NK-92 (cell line): ENCODE measurements around the gene RAB8B.
"Not testable (repeated sequence)": the region's sequence is repeated elsewhere in the genome, so short reads cannot be mapped to it uniquely, and the experiment has no call there.

Source experiments
- DNase-seq: peaks from one replicate; lab custom pipeline; 2025; ENCODE audit not compliant: unreplicated experiment; lab: John Stamatoyannopoulos, UW

The RAB8B gene

DNA sequence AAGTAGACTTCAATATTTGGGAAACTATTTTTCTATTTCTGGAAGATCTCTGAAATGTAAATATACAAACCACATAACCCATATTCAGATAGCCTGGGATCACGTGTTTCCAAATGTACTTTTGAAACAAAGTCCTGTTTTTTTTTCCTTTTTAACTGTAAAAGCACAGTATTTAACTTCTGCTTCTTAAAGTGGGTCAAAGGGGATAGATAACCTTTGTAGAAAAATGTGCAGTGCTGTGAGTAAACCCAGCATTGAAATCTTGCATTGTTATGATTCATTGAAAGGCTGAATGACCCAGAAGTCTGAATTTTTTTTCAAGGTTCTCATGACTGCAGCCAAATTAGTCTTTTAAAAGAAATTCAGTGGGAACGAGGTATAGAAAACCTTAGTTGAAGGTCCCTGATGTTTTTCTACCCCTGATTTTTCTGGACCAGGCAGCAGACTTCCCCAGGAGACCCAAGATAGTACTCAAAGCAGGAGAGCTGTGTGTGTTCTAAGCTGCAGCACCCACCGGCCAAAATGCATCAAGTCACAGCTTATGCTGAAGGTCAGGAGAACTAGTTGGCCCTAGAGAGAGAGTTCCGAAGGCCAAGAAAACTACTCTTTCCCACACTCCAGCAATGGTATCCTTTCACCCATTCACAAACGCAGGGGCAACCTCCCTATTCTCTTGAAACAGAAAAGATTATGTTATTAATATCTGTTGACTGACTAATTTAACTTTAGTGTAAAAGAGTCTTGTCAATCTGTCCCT, 44.4 kb downstream of the RAB8B start:
- no peak for DNase-seq

DNA sequence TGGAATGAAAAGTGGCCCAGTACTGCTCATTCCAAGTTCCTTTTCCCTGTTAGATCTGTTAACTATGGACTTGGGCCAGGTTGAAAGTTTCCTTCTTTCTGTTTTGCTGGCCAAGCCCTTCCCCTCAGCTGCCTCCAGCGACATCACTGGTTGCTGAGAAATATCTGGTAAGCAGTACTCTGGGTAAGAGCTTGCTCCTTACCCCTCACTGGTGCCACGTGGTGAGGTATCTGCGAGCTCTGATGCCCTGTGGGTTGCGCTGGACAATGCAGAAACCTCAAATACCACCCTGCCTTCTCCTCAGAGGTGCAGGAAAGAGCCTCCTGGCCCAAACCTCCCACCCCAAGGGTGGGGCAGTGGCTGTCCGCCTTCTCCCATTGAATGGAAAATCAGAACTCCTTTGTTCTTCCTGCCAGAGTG, 45.1 kb downstream of the RAB8B start:
- no peak for DNase-seq

DNA sequence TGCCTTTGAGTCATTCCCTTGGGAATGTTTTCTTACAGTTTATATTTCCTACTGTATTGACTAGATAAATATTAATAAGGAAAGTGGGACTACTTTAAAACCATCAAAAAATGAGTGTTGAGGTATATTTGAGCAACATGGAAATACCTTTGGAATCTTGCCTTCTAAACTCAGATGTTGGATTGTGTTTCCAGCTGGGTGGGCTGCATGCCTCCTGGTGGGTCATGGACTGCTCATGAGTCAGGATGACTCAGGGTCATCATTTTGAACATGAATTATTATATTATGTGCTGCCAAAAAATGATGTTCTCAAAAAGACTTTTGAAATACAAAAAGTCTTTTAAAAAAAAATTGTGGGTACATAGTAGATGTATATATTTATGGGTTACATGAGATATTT, 46.9 kb downstream of the RAB8B start:
- no peak for DNase-seq

DNA sequence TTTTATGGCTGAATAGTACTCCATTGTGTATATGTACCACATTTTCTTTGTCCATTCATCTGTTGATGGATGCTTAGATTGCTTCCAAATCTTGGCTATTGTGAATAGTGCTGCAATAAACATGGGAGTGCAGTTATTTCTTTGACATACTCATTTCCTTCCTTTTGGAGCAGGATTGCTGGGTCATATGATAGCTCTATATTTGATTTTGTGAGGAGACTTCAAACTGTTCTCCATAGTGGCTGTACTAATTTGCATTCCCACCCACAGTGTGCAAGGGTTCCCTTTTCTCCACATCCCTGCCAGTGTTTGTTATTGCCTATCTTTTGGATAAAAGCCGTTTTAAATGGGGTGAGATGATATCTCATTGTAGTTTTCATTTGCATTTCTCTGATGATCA, 47.7 kb downstream of the RAB8B start:
- DNase-seq: not testable (repeated sequence)

DNA sequence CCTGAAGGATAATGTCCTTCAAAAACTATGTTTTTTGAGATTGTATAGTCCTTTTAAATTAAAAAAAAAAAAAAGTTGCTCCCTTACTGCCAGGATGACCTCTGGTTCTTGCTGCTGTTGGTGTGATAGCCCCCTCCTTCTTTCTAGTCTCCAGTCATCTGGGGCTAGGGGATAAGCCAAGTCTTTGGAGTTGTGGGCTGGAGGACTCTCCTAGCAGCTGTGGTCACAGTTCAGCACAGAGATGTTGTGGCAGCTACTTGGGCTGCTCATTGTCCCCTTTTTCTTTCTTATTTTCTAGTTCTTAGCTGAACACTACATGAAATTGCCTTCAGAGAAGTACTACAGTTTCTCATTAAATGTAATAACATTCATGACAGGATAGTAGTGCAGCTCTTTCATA, 48.8 kb downstream of the RAB8B start:
- no peak for DNase-seq

DNA sequence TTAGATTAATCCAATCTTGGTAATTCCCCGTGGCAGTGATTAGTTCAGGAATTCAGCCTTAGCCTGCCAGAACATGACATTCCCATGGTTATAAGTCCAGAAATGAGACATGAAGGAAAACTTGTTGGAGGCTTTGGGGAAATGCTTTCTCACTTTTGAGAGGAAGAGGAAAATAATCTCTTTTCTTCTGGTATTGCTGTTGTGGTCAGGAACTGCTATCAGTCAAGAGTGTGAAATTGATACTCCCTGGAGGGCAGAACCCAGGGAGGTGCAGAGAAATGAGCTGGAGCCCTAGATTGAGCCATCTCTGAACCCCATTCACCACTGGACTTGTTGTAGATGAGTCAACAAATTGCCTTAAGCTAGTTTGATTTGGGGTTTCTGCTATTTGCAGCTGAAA, 49.4 kb downstream of the RAB8B start:
- no peak for DNase-seq

DNA sequence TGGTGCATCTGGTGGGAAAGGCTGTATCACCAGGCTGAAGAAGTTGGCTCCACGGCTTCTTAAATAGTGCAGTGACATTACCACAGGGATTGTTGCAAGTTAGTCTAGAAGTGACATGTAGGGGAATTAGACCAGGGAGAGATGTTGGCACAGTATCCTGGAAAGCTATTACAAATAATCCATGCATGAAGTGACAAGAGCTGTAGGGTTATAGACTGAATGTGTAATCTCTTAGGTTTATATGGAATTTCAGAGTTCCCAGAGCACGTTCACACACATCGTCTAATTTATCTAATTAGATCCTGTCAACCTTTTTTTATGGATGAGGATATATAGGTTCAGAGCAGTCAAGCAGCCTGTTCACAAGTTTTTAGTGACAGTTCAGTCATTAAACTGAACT, 50.7 kb downstream of the RAB8B start:
- no peak for DNase-seq

DNA sequence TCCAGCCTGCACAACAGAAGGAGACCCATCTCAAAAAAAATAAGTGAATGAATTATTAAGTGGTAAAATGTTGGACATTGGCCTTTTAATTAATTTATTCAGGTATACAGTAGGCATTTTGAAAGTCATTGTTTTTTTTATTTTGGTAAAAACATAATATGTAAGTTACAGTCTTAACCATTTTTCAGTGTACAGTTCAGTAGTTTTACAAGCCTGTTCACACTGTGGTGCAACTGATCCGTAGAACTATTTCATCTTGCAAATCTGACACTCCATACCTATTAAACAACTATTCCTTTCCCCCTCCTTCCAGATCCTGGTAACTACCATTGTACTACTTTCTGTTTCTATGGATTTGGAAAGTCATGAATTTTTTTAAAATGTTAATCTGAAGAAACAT, 51.9 kb downstream of the RAB8B start:
- no peak for DNase-seq

DNA sequence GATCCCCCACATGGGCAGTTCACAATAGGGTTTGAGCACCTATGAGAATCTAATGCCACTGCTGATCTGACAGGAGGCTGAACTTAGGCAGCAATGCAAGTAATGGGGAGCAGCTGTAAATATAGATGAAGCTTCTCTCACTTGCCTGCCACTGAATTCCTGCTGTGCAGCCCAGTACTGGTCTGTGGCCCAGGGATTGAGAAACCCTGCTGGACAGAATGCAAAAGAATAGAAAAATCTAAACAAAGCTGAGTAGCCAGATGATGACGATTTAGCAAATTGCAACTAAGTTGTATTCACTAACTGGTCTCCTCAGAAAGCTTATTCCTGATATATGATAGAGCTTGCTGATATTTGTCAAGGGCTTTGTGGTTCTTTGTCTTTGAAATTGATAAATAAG, 53.7 kb downstream of the RAB8B start:
- no peak for DNase-seq

DNA sequence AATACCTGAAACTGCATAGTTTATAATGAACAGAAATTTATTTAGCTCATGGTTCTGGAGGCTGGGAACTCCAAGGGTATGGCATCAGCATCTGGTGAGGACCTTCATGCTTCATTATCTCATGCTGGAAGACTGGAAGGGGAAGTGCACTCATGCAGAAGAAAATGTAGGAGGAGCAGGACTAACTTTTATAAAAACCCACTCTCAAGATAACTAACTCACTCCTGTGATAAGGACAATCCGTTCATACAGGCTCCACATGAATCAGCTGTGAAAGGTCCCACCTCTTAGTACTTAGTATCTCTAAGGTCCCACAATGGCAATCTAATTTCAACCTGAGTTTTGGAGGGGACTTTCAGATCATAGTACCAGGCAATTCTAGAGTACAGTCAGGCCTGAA, 54.4 kb downstream of the RAB8B start:
- no peak for DNase-seq

DNA sequence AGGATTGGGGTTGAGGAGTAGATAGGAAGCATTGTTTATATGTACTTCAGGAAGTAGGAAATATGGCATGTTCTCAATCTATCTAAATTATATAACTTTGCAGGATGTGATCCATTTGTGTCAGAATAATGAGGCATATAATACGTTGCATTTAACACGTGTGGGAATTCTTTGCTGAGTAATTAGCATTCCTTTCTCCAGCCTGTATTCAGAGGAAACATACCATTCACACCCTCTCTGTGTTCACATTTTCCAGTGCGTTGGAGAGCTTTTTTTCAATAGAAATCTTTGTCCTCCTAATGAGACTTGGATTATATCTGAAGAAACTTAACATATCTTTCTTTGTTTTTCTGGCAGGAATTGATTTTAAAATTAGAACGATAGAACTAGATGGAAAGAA, 55.0 kb downstream of the RAB8B start:
- DNase-seq: no peak

DNA sequence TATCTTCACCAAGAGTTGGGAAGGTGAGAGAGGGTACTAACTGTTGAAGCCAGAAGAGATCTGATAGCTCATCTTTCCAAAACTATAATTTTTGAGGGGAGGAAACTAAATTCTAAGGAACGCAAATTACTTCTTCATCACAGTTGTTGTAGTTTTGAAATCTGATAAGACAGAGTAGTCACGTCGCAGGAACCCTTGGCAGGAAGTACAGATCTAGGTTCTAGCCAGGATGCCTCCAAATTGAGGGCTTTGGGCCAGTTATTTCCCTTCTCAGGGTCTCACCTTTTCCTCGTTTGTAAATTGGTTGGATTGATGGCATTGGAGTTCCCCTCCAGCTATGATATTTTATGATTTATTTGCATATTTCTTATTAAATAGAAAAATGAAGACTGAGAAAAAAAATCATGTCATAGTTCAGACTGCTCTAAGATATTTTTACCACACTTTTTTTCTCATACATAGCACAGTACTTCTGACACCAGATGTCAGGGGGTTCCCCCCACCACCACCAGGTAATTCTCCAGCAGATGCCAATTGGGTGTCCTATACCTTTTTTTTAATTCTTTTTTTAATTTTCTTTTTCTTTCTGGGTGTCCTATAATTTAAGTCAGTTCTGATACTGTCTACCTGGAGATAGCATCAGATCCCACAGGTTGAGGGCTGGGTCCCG, 55.7 kb downstream of the RAB8B start:
- no peak for DNase-seq

DNA sequence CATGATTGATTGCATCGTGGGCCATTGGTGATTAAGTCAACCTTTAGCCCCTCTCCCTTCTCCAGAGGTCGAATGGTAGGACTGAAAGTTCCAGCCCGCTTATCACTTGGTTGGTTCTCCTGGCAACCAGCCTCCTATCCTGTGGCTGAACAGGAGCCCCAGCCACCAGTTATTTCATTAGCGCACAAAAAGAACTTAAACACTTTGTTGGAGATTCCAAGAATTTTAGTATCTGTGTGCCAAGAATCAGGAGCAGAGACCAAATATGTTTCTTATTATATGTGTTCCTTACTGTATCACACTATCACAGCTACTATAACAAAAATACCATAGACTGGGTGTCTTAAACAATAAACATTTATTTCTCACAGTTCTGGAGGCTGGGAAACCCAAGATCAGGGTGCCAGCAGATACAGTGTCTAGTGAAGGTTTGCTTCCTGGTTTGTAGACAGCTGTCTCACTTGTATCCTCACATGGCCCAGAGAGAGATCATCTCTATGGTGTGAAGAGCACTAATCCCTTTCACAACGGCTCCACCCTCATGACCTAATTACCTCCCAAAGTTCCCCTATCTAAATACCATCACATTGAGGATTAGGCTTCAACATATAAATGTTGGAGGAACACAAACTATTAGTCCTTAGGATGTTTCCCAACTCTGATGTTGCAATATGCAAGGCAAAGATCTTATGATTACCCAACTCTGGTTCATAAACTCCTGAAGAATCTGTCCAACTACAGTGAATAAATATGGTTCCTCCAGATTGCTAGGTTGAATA, 57.5 kb downstream of the RAB8B start:
- no peak for DNase-seq

DNA sequence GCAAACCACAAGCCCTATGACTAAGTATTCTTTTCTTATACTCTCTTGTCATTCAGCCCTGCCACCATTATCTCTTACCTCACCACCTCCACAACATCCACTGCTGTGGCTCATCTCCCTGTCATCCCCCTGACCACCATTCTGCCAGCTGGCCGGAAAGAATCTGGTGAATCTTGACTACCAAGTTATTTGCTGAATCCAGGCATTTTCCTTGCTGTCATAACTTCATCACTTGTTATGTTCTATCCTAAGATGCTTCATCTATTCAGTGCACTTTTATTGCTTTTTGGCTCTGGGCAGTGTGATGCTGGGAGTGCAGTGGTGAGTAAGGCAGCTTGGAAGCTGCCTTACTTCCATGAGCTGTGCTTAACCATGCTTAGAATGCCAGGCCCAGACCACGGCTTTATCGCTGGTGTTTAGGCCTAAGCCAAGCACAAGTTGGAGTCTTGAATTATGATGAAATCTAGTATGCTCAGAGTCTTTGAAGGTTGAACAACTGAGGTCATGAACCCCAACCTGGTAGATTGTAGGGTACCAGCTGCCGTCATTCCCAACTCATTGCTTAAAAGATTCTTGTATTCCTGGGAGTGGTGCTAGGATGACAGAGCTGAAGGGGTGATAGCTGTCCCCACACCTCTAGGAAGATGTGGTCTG, 61.0 kb downstream of the RAB8B start:
- no peak for DNase-seq

DNA sequence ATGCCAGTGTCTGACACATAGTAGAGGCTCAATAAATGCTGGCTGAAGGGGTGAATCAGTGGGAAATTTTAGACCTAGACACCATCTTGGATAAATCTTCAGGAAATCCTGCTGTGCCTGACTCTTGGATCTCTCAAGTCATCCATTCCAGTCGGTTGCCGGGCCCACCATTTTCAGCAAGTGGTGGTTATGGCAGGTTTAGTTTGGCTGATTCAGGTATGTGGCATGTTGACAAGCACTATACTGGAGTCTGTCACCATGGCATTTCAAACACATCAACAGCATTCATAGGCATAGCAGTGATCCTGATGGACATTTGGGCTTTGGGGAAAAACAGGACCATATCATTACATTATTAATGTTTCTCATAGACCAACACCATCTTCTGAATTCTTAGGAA, 62.3 kb downstream of the RAB8B start:
- no peak for DNase-seq

DNA sequence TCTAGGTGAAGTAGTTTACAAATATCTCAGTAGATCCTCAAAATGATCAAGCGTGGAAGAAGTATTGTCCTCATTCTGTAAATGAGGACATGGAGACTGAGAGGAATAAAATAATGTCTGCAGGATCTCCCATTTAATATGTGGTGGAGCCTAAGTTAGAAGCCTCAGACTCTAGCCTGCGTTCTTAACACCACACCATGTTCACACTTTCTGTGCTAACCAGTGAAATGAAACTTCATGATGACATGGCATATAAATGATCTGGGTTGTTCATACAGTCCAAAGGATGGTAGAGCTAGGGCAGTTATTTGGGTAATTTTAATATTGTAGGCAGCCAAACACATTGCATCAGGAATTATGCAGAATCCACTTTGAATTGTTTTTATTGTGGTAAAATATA, 62.9 kb downstream of the RAB8B start:
- no peak for DNase-seq

DNA sequence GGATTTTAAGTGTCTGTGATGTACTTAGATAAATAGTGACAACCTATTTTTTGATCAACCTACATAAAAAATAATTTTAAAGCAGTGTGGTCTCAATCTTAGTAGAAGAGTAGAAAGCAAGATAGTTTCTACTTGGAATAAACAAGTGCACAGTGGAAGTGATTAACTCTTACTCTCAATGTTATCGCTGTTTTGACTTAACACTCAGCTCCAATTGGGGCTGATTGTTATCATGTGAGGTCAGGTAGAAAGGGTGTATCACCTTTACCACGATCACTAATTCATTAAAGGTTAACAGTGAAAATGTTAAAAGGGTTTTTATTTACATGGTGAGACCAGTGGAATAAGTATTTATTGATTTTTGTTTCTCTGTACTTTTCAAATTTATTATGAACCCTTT, 65.6 kb downstream of the RAB8B start:
- no peak for DNase-seq

DNA sequence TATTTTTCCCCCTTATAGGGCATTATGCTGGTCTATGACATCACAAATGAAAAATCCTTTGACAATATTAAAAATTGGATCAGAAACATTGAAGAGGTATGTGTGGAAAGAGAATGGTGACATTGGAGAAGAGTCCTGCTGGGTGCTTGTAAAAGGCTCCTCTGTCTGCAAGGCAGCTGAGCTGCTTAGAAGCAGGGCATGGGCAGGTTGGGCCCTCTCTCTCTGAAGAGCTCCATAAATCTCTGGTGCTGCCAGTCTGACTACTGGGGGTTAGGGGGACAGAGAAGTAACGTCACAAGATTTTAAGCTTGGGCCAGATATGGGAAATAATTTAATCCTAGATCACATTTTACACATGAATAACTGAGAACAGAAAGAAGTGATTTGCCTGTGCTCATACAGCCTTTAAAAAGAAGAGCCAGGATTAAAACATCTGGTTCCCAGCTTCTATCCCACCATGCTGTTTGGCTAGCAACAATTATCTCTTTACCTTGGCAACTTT, 66.1 kb downstream of the RAB8B start:
- DNase-seq: no peak

DNA sequence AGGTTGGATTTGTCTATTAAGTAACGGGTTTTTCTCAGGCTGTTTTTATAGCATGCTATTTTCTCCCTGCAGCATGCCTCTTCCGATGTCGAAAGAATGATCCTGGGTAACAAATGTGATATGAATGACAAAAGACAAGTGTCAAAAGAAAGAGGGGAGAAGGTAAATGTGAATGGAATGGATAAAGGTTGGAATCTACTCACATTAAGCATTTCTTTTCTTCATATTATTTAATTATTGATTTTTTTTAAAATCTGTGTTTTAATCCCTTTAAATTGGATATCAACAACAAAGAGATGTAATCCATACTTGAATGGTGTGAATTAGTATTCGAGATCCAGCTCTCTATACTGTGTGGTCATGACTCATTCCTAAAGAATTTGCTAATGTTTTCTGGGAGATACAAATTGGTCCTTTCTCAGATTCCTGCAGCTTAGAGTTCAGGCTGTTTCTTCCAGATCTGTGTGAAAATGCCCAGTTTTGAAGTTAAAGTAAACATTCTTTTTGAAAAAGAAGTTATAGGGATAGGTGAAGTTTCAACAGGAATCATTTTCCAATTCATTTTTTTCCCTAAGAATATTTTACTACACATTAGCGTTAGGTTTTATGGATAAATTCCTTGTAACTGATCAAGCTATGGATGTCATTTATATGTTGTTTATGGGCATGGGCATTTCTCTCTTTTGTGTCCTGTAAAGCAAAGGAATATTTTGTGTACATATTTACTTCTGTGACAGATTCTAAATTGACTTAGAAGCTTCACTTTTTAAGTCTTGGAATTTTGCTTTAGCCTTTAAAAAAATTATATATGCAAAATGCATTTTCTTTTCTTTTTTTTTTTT, 67.2 kb downstream of the RAB8B start:
- DNase-seq: no peak

DNA sequence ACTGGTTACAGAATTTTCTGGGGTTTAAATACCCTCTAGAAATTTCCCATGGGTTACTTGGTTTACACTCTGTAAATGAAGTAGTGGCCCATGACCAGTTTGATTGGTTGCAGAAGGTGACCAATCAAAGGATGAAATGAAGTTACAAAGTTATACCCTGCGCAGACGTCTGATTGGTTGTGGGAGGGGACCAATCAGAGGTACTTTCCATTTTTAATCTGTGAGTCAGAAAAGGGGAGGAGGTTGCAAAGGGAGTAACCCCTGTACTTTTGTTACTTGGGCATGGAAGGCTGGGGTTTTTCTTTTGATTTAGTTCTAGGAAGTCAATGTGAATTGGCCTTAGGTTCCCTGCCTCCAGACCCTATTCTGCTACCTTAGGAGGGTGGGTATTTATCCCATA, 69.3 kb downstream of the RAB8B start:
- DNase-seq: no peak

DNA sequence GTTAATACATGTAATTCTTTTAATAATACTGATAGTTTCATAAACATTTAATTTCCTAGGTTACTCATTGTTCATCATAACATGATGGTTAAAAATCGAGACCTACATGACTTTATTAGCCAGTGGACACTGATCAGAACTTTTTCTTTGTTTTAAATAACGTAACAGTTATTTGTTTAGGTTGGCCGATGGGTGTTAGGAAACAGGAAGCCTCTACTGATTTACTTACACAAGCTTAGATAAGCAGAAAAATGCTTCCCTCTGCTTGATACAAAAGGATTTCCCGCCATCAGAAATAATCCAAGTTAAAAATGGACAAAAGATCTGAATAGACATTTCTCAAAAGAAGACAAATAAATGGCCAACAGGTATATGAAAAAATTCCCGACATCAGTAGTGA, 71.4 kb downstream of the RAB8B start:
- no peak for DNase-seq
